Measurements from ENCODE around the gene ACTL10.

GRCh38 chr20:33674294-33675135 is 7.8 kb downstream of the ACTL10 start, which contains the start of gene NECAB3:
- TF ChIP-seq POLR2A (IDR thresholded peaks at IDR 0.05; ENCODE audit: low read depth, low read length), result peak; percentile 61; the same call in 1 of the 2 replicates
- peak; percentile 75 for TF ChIP-seq POLR2AphosphoS5 (IDR thresholded peaks at IDR 0.05; ENCODE audit: low read depth, low read length)

Data from GM12891 (cell line).